MM.1S (cell line): Measurements from ENCODE around the gene TULP4.

Source experiments
- DNase-seq: peaks from one replicate; pipeline ENCODE4 v3.0.0-alpha.2; 2015
- H2AFZ ChIP-seq: fragments of 300-600 bp; sonication (generic); 2 replicates; pipeline ENCODE4 v1.6.0; 2016; ENCODE audit warnings: antibody characterized with exemption, low read length
- H3F3A ChIP-seq: fragments of 300-600 bp; sonication (generic); 2 replicates; pipeline ENCODE4 v1.6.1; 2016; ENCODE audit warnings: mild to moderate bottlenecking, antibody characterized with exemption, low read length, moderate library complexity, mixed read lengths; ENCODE audit not compliant: insufficient read depth
- H3K27ac ChIP-seq: fragments of 300-600 bp; sonication (generic); 2 replicates; pipeline ENCODE4 v1.5.1; 2016; ENCODE audit warnings: mild to moderate bottlenecking, low read length
- H3K27me3 ChIP-seq: fragments of 300-600 bp; sonication (generic); replicated peaks from 2 replicates; pipeline ENCODE4 v1.6.0; 2016; ENCODE audit warnings: low read length; ENCODE audit not compliant: insufficient read depth
- H3K36me3 ChIP-seq: fragments of 300-600 bp; sonication (generic); replicated peaks from 2 replicates; pipeline ENCODE4 v1.6.1; 2016; ENCODE audit warnings: mild to moderate bottlenecking, low read length, mixed read lengths; ENCODE audit not compliant: insufficient read depth
- H3K4me1 ChIP-seq: fragments of 300-600 bp; sonication (generic); 2 replicates; pipeline ENCODE4 v1.6.1; 2016; ENCODE audit warnings: low read length, mixed read lengths
- H3K4me2 ChIP-seq: fragments of 300-600 bp; sonication (generic); 2 replicates; pipeline ENCODE4 v1.6.0; 2016; ENCODE audit warnings: low read depth, low read length
- H3K4me3 ChIP-seq: fragments of 300-600 bp; sonication (generic); 2 replicates; pipeline ENCODE4 v1.5.1; 2016; ENCODE audit warnings: low read length, mixed read lengths
- H3K79me2 ChIP-seq: fragments of 300-600 bp; sonication (generic); 2 replicates; pipeline ENCODE4 v1.6.1; 2016; ENCODE audit warnings: mixed run types, low read length, mixed read lengths
- H3K9ac ChIP-seq: fragments of 300-600 bp; sonication (generic); 2 replicates; pipeline ENCODE4 v1.6.1; 2016; ENCODE audit warnings: low read length, mixed read lengths
- H3K9me2 ChIP-seq: fragments of 300-600 bp; sonication (generic); replicated peaks from 2 replicates; pipeline ENCODE4 v1.6.1; 2016; ENCODE audit warnings: mild to moderate bottlenecking, low read length, mixed read lengths; ENCODE audit not compliant: insufficient read depth
- H3K9me3 ChIP-seq: fragments of 300-600 bp; sonication (generic); replicated peaks from 2 replicates; pipeline ENCODE4 v1.6.1; 2016; ENCODE audit warnings: mild to moderate bottlenecking, low read length, mixed read lengths; ENCODE audit not compliant: insufficient read depth
- H4K20me1 ChIP-seq: fragments of 300-600 bp; sonication (generic); 2 replicates; pipeline ENCODE4 v1.6.1; 2016; ENCODE audit warnings: mild to moderate bottlenecking, low read length, moderate library complexity, mixed read lengths; ENCODE audit not compliant: insufficient read depth
- CTCF ChIP-seq: fragments of 300-600 bp; sonication (generic); IDR thresholded peaks from 2 replicates; pipeline ENCODE4 v1.5.1; 2016; ENCODE audit warnings: antibody characterized with exemption, low read length, mixed read lengths
- EZH2 ChIP-seq: fragments of 300-600 bp; sonication (generic); optimal IDR thresholded peaks from 2 replicates; pipeline ENCODE3; 2017; ENCODE audit warnings: low read depth, mild to moderate bottlenecking, antibody characterized with exemption, low read length, mixed read lengths
- EZH2phosphoT487 ChIP-seq: fragments of 300-600 bp; sonication (generic); IDR thresholded peaks from 2 replicates; pipeline ENCODE4 v1.6.1; 2018; ENCODE audit warnings: antibody characterized with exemption, low read length

The TULP4 gene

GRCh38 chr6:158408552-158409130 lies 96.4 kb downstream of the TULP4 start:
- H3K9ac ChIP-seq: no peak overlapping the region
- TF ChIP-seq EZH2phosphoT487: no peak
- no peak for TF ChIP-seq CTCF
- no peak for TF ChIP-seq EZH2
- no peaks in the 10 kb centered on the region for H4K20me1 ChIP-seq
- H3K27me3 ChIP-seq: no peaks in the 10 kb centered on the region
- H3K4me2 ChIP-seq: no peak overlapping the region
- H3K9me2 ChIP-seq: no peaks in the 10 kb centered on the region
- H3F3A ChIP-seq: no peaks in the 10 kb centered on the region
- H2AFZ ChIP-seq: no peak overlapping the region
- no peaks in the 10 kb centered on the region for H3K79me2 ChIP-seq
- no peaks in the 10 kb centered on the region for H3K36me3 ChIP-seq
- no peak overlapping the region for H3K27ac ChIP-seq
- no peaks in the 10 kb centered on the region for H3K4me1 ChIP-seq
- DNase-seq: no peak
- H3K4me3 ChIP-seq: no peak overlapping the region
- H3K9me3 ChIP-seq: no peaks in the 10 kb centered on the region

GRCh38 chr6:158409451-158409850 lies 97.2 kb downstream of the TULP4 start:
- no peak overlapping the region for H3K27ac ChIP-seq
- H3K4me2 ChIP-seq: no peak overlapping the region
- H3F3A ChIP-seq: no peaks in the 10 kb centered on the region
- H3K9me2 ChIP-seq: no peaks in the 10 kb centered on the region
- no peaks in the 10 kb centered on the region for H3K79me2 ChIP-seq
- no peaks in the 10 kb centered on the region for H3K27me3 ChIP-seq
- DNase-seq: no peak
- H3K36me3 ChIP-seq: no peaks in the 10 kb centered on the region
- H3K4me1 ChIP-seq: no peaks in the 10 kb centered on the region
- no peaks in the 10 kb centered on the region for H3K9me3 ChIP-seq
- H3K4me3 ChIP-seq: no peak overlapping the region
- H2AFZ ChIP-seq: no peak overlapping the region
- no peaks in the 10 kb centered on the region for H4K20me1 ChIP-seq
- TF ChIP-seq CTCF (no peak), EZH2phosphoT487 (no peak), EZH2 (no peak)
- H3K9ac ChIP-seq: no peak overlapping the region

- no peak for TF ChIP-seq EZH2phosphoT487
- no peak for TF ChIP-seq CTCF
- no peak for TF ChIP-seq EZH2
- Histone ChIP-seq H3K27ac (no peak overlapping the region), H3K4me3 (no peak overlapping the region), H3K4me2 (no peak overlapping the region), H3K9ac (no peak overlapping the region), H3K36me3 (no peaks in the 10 kb centered on the region), H3K27me3 (no peaks in the 10 kb centered on the region), H3K4me1 (no peaks in the 10 kb centered on the region), H3F3A (no peaks in the 10 kb centered on the region), H4K20me1 (no peaks in the 10 kb centered on the region), H2AFZ (no peak overlapping the region), H3K79me2 (no peaks in the 10 kb centered on the region), H3K9me2 (no peaks in the 10 kb centered on the region), H3K9me3 (no peaks in the 10 kb centered on the region)
- no peak for DNase-seq
Measured at GRCh38 chr6:158410784-158411183, 98.5 kb downstream of the TULP4 start.
